Heart right ventricle (tissue), 16 donors: ENCODE measurements around the gene SAG. TPM values are rescaled to one million over a fixed set of nuclear protein-coding genes. Genes with fewer than 3 reads are reported as not detected.
"Not testable (repeated sequence)": the region's sequence is repeated elsewhere in the genome, so short reads cannot be mapped to it uniquely, and the experiment has no call there.

Source experiments
- ATAC-seq, 8 donors: fragments of 200-7000 bp; cut with Tn5 transposase; one replicate each; pipeline ENCODE4 v1.9.1; 2020; ENCODE audit warnings: mild to moderate bottlenecking in 8 of 8, moderate library complexity in 8 of 8, moderate number of reproducible peaks in 1 of 8
- DNase-seq, 2 donors: peaks; one replicate each; pipeline ENCODE4 v3.0.0-alpha.2; 2020
- H3K27ac ChIP-seq, 10 donors: fragments of 200-600 bp; sonication (generic) in 2 of 10; one replicate each; pipeline versions ENCODE4 v1.5.0 to v1.8.0; 2020 to 2022; ENCODE audit warnings: mild to moderate bottlenecking in 3 of 10
- H3K27me3 ChIP-seq, 7 donors: fragments of 200-600 bp; one replicate each; pipeline ENCODE4 v1.8.0; 2021 to 2022; ENCODE audit warnings: mild to moderate bottlenecking in 2 of 7
- H3K36me3 ChIP-seq, 9 donors: fragments of 200-600 bp; sonication (generic) in 1 of 9; one replicate each; pipeline versions ENCODE4 v1.5.0 to v1.8.0; 2020 to 2022; ENCODE audit warnings: mild to moderate bottlenecking in 2 of 9
- H3K4me1 ChIP-seq, 9 donors: fragments of 200-600 bp; sonication (generic) in 1 of 9; one replicate each; pipeline versions ENCODE4 v1.5.0 to v1.8.0; 2020 to 2022; ENCODE audit warnings: mild to moderate bottlenecking in 4 of 9
- H3K4me3 ChIP-seq, 10 donors: fragments of 200-600 bp; sonication (generic) in 2 of 10; one replicate each; pipeline versions ENCODE4 v1.5.0 to v1.8.0; 2020 to 2022; ENCODE audit warnings: mild to moderate bottlenecking in 7 of 10, moderate library complexity in 2 of 10
- H3K9me3 ChIP-seq, 11 donors: fragments of 200-600 bp in 10 of 11; sonication (generic) in 2 of 11; one replicate each; pipeline versions ENCODE4 v1.5.0 to v1.8.0; 2013 to 2022; ENCODE audit warnings: mild to moderate bottlenecking in 2 of 11, control low read depth in 1 of 11, moderate library complexity in 1 of 11
- WGBS, 2 donors: extraction: QIAGEN DNeasy Blood & Tissue Kit; methylation state at CpG; one replicate each; pipeline ENCODE4 v1.1.7; 2013; ENCODE audit warnings: inconsistent platforms in 1 of 2; 5-methylcytosine and 5-hydroxymethylcytosine counted together
- intact Hi-C, 10 donors: fragments of 100-400 bp; cut with DNase I; formaldehyde crosslinking; loops; one replicate each; pipeline versions ENCODE4 v1.11.1 to v1.14.2; 2022
- polyA plus RNA-seq, 2 donors: library from polyadenylated mRNA; stranded (reverse); fragments of 200-250 nt; gene quantifications; one replicate each; pipeline ENCODE4 v1.2.3, GENCODE V29; 2013
- total RNA-seq, 10 donors: library from RNA; stranded (reverse); fragmentation: NEBNext Ultra II Directional in 3 of 10; extraction: Animal tissue kit (Norgen Biotek cat#: 25700) in 3 of 10; gene quantifications; one replicate each; pipeline versions ENCODE4 v1.2.1 to v1.2.4, GENCODE V29; 2021 to 2023
- TF ChIP-seq, protein P1 (sequence below), 9 donors: fragments of 200-600 bp; sonication (generic) in 2 of 9; IDR thresholded peaks; one replicate each; pipeline versions ENCODE4 v1.5.0 to v1.8.0; 2021 to 2022; ENCODE audit warnings: antibody characterized with exemption in 9 of 9, mild to moderate bottlenecking in 5 of 9, moderate library complexity in 1 of 9
- donor health status: Arrhythmogenic right ventricular cardiomyopathy.
- donor health status: ischemic (EF 13 %, LVEDD 7.1; RV severe dilation, severe dysfunction).
- donor health status: healthy with polysubstance abuse.
- donor health status: DM: no; HTN: yes; CAD: no.
- donor health status: DM: no; HTN: no; CAD: no.
- donor health status: ischemic (EF 25% LVEDD 6.9; RV normal size, moderate dysfunction).
- donor health status: ischemic (EF 25% LVEDD 5.7; RV mildly dilated, moderate dysfunction).
- donor health status: healthy.
- donor health status: DM: yes; HTN: yes; CAD: no.
- donor health status: Ischemic cardiomyopathy.
- donor health status: ischemic (EF 35%, LVEDD 5.7; RV mildly dilated, moderate dysfunction).
- donor health status: nonischemic (EF 11% LVEDD 7.7; RV severe dilation, severe dysfunction).
- donor health status: DM: yes; HTN: yes; CAD: no.
- donor health status: PGD.
- donor health status: ischemic (EF 29% LVEDD 5.4; RV normal size, mild dysfunction).
- donor health status: nonischemic (EF 23%, LVEDD 6.1; RV moderate dilation, normal function).

The SAG gene
- total and polyA plus RNA-seq, 12 donors = not detected

DNA sequence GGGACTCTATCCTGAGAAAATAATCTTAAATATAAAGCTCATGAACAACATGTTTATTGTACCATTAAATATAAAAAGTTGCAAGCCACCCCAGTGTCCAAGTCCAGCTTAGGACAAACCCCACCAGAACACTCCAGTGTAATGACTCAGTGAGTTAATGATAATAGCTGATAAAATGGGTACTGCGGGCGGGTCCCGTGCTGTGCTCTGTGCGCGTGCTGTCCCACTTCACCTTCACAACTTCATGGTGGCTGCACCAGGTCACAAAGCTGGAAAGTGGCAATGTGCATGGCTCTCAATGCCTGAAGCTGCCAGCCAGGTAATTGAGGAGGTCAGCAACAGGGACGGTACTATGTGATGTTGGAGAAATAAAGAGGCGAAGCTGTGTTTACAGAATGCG lies 65.2 kb downstream of the SAG start:
- Histone ChIP-seq H3K4me1 (peaks cover 0 to 17% (median 8%) of the 10 kb centered on the region in 9 donors), H3K27ac (no peak overlapping the region), H3K36me3 (peaks cover 0 to 28% (median 0%) of the 10 kb centered on the region in 9 donors), H3K9me3 (peaks cover 0 to 3% (median 0%) of the 10 kb centered on the region in 11 donors), H3K4me3 (no peak overlapping the region), H3K27me3 (no peaks in the 10 kb centered on the region)
- intact Hi-C loops = no loop called here
- TF ChIP-seq, protein P1, sequence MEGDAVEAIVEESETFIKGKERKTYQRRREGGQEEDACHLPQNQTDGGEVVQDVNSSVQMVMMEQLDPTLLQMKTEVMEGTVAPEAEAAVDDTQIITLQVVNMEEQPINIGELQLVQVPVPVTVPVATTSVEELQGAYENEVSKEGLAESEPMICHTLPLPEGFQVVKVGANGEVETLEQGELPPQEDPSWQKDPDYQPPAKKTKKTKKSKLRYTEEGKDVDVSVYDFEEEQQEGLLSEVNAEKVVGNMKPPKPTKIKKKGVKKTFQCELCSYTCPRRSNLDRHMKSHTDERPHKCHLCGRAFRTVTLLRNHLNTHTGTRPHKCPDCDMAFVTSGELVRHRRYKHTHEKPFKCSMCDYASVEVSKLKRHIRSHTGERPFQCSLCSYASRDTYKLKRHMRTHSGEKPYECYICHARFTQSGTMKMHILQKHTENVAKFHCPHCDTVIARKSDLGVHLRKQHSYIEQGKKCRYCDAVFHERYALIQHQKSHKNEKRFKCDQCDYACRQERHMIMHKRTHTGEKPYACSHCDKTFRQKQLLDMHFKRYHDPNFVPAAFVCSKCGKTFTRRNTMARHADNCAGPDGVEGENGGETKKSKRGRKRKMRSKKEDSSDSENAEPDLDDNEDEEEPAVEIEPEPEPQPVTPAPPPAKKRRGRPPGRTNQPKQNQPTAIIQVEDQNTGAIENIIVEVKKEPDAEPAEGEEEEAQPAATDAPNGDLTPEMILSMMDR (IDR thresholded peaks at IDR 0.05) = no peak
- 84 to 86% methylated on average over 8 of the region's 8 CpGs for WGBS, 2 donors
- DNase-seq (no peak), ATAC-seq (no peak)

DNA sequence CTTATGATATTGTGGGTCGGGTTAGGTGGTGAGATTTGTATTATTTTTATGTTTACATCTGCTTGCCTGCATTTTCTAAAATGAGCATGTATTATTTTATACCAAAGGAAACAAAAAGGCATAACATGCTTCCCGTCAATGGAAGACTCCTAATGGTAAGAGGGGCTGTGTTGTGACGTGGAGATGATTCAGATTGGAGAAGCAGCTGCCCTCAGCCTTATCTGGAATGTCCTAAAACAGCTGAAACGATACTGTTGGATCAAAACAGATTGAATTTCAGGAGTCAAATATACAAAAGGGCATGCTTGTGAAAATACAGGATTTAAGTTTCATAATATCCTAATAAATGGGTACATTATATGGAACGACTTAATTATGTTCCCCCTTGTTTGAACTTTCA lies 65.7 kb downstream of the SAG start:
- no peak overlapping the region for H3K27ac ChIP-seq
- WGBS, 2 donors = 73 to 82% methylated on average over 5 of the region's 5 CpGs
- H3K9me3 ChIP-seq = peaks cover 0 to 3% (median 0%) of the 10 kb centered on the region in 11 donors
- DNase-seq (no peak), ATAC-seq (no peak)
- H3K4me3 ChIP-seq = no peak overlapping the region
- H3K4me1 ChIP-seq = peaks cover 0 to 17% (median 8%) of the 10 kb centered on the region in 9 donors
- H3K27me3 ChIP-seq = no peaks in the 10 kb centered on the region
- TF ChIP-seq, protein P1 (IDR thresholded peaks at IDR 0.05) = no peak
- intact Hi-C loops = no loop called here
- H3K36me3 ChIP-seq = peaks cover 0 to 28% (median 0%) of the 10 kb centered on the region in 9 donors

DNA sequence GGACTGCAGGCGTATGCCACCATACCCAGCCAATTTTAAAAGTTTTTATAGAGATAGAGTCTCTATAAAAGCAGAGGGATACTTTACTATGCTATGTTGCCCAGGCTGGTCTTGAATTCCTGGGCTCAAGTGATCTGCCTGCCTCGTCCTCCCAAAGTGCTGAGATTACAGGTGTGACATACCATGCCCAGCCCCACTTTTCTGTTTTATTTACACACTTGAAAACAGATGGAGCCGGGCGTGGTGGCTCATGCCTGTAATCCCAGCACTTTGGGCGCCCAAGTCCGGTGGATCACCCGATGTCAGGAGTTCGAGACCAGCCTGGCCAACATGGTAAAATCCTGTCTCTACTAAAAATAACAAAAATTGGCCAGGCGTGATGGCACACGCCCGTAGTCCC lies 67.2 kb downstream of the SAG start:
- DNase-seq, ATAC-seq, H3K27me3 ChIP-seq, H3K9me3 ChIP-seq, H3K4me3 ChIP-seq, intact Hi-C loops, H3K27ac ChIP-seq: not testable (repeated sequence)
- WGBS, 2 donors = 95 to 96% methylated on average over 11 of the region's 11 CpGs
- Histone ChIP-seq H3K36me3 (peaks cover 0 to 28% (median 0%) of the 10 kb centered on the region in 9 donors), H3K4me1 (peaks cover 0 to 16% (median 8%) of the 10 kb centered on the region in 9 donors)

DNA sequence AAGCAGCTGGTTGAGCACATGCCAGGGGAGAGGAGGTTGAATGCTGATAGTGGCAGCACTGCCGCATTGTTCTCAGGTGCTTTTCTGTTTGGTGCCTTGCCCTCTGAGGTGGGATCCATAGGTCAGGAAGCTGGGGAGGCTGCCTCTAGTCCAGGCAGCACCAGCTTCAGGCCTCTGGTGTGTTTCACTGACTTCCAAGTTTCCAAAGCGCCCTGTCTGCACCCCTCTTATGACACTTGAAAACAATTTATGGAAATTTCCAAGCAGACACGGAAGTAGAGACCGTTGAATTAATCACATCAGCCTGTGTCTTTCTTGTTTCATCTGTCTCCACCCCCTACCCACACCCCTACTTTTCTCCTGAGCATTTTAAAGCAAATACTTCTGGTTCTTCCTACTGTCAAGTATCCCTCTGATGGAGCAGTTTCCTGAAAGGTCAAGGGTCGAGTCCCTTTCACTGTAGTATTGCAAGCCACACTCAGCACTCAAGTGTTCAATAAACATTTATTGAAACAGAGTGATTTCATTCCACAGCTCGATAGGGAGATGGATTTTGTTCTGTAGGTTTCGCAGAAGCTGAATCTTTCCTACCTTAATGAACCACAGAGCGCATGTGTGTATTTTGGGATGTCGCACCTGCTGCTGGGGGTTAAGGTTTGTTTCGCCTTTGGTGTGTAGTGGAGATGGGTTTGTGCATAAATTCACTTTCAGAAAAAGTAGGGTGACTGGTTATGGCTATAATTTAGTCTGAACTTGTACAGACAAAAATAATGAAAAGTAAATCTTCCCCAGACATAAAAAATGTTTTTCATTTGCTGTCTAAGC lies 68.1 kb downstream of the SAG start:
- DNase-seq (no peak), ATAC-seq (no peak)
- intact Hi-C loops = no loop called here
- Histone ChIP-seq H3K4me1 (peaks cover 0 to 16% (median 8%) of the 10 kb centered on the region in 9 donors), H3K36me3 (peaks cover 0 to 28% (median 0%) of the 10 kb centered on the region in 9 donors), H3K4me3 (no peak overlapping the region), H3K27ac (no peak overlapping the region), H3K27me3 (no peaks in the 10 kb centered on the region), H3K9me3 (peaks cover 0 to 3% (median 0%) of the 10 kb centered on the region in 11 donors)
- 68 to 81% methylated on average over 10 of the region's 10 CpGs for WGBS, 2 donors
- TF ChIP-seq, protein P1 (IDR thresholded peaks at IDR 0.05) = no peak

DNA sequence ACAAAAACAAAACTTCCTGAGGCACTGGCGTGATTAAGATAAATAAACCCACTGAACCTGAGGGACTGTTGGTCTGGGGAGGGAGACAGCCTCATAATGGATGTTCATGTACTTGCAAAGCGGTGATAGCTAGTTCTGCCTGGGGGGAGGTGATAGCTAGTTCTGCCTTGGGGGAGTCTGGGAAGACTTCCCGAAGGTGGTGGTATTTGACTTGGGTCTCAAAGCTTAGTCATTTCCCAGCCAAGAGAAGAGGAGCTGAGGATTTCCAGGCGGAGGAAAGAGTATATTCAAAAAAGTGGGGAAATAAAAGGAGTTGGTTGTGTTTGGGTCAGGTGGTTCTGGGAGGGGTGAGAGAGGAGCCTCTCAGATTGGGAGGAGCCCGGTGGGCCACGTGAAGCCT lies 71.4 kb downstream of the SAG start:
- Histone ChIP-seq H3K4me3 (no peak overlapping the region), H3K27me3 (no peaks in the 10 kb centered on the region), H3K36me3 (peaks cover 0 to 13% (median 0%) of the 10 kb centered on the region in 9 donors), H3K9me3 (no peaks in the 10 kb centered on the region), H3K27ac (no peak overlapping the region), H3K4me1 (peaks cover 0 to 16% (median 0%) of the 10 kb centered on the region in 9 donors)
- DNase-seq (no peak), ATAC-seq (no peak)
- TF ChIP-seq, protein P1 (IDR thresholded peaks at IDR 0.05) = no peak
- intact Hi-C loops = no loop called here
- WGBS, 2 donors = 93% methylated on average over 6 of the region's 6 CpGs
